ENCODE results near the gene SCTR. TPM values are rescaled to one million over a fixed set of nuclear protein-coding genes. Genes with fewer than 3 reads are reported as not detected.
A peak's percentile ranks its signal among the peaks of the same experiment; 100 is the strongest.

Gene SCTR
- total RNA-seq, 1 experiment from 2014 or later = not detected

GRCh38 chr2:119523383-119523951, 816 bp downstream of the SCTR start:
- no peak for DNase-seq (ENCODE audit: low read depth)

DNA sequence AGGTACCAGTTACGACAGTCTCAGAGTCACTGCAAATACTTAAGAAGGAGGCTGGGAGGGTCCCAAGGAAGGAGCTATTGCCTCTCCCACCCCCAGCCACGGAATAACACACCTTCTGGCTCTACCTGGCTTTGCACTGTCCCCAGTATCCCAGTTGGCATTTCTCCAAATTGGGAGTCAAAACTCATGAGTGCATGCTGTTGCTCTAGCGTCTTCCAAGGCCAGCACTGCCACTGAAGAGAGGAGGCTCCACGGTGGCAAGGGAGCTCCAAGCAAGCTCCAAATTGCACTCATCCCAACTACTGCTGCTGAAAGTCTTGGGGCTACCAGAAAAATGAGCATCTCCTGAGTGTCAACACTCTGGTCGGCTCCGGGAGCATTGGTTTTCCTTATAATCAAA, 1.6 kb downstream of the SCTR start:
- DNase-seq (ENCODE audit: low read depth) = no peak

DNA sequence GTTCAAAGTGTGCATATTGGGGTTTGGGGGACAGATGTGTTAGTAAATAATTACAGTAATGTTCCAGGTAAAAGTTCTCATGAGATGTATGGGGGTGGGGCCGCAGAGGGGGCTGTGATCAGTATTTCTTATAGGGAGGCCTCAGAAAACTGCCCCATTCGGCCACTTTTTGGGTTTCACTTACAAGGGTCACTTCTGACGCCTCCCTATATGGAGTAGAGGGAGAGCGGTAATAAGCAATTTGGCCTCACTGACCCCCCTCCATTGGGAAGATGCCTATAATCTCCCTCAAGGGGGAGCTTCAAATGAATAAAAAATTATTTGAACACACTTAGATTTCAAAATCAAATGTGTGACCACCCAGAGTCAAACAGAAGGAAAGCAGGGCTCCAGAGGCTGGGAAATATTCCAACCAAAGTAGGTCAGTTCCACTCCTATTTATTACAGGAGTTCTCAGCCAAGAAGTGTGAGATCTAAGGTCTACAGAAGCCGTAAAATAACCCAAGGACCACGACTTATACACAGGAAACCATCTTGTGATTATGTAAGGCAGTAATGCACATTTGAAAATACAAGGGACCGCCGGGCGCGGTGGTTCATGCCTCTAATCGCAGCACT, 2.7 kb downstream of the SCTR start:
- no peak for DNase-seq (ENCODE audit: low read depth)

- DNase-seq (ENCODE audit: low read depth) = no peak
Observed at GRCh38 chr2:119520696-119521432, 3.4 kb downstream of the SCTR start.

GRCh38 chr2:119519057-119519408, 5.2 kb downstream of the SCTR start:
- no peak for DNase-seq (ENCODE audit: low read depth)

DNA sequence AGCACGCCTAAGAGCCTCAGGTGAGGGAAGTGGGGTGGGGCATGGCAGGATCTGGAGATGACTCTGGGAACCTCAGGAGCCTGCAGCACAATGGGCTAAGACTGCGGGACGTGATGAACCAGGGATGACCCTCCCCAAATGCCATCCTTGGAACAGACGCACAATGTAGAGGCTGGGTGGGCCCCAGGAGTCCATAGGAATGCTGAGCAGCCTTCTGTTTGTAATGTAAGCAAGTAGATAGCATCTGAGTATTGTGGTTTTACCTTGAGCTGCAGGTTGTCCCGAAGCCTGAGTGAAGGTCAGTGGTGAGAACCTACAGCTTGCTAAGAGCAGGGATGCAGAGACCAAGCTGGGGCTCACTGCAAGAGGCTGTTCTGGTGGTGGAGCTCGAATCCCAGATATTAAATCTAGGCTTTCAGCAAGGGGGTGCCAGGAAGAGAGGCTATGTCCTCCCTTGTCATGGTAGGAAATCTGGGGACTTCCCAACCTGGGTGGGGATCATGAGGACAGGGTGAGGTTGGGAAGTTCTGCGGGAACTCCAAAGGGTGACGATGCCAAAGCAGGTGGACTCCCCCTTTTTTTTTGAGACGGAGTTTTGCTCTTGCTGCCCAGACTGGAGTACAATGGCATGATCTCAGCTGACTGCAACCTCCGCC, 5.8 kb downstream of the SCTR start:
- no peak for DNase-seq (ENCODE audit: low read depth)

DNA sequence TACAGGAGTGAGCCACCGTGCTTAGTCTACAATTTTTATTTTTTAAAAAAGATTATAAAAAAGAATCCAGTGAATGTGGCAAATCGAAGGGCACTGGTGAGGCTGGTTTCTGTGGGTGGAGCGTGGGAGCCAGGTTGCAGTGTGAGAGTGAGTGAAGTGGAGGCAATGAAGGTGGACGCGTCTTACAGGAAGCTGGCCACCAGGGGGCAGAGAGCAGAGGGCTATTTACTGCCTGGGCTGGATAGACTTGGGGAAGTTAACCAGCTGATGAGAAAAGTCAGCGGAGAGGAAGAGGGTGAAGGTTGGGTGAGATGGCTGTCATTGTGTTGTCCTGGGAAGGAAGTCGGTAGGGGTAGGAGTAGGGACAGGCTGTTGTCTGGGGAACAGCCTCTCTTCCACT, 6.8 kb downstream of the SCTR start:
- peak; percentile 25 for DNase-seq (ENCODE audit: low read depth)

DNA sequence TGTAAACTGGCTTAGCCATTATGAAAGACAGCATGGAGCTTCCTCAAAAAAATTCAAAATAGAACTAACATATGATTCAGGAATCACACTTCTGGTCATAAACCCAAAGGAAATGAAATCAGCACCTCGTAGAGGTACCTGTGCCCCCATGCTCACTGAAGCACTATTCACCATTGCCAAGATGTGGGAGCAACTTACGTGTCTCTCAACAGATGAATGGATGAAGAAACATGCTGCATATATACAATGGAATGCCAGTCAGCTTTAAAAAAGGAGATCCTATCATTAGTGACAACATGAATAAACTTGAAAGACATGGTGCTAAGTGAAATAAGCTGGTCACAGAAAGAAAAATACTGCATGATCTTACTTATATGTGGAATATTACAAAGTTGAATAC, 8.2 kb downstream of the SCTR start:
- no peak for DNase-seq (ENCODE audit: low read depth)

DNA sequence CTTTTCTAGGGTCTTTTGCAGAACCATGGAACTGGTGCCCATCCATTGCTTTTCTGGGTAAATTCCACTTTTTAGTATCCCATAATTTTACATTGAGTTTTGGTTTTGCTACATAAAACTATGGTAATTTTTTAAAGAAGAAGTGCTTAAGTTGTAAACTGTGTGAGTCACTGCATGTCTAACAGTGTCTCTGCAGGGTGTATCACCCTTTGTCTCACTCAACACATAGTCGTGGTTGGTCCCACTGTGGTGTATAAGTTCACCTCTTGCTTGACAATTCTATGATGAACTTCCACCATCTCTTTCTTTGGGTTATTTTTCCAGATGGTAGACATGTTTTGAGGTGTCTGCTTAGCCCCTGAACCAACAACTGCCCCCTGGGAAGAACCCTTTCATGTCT, 10.5 kb downstream of the SCTR start:
- DNase-seq (ENCODE audit: low read depth) = no peak

DNA sequence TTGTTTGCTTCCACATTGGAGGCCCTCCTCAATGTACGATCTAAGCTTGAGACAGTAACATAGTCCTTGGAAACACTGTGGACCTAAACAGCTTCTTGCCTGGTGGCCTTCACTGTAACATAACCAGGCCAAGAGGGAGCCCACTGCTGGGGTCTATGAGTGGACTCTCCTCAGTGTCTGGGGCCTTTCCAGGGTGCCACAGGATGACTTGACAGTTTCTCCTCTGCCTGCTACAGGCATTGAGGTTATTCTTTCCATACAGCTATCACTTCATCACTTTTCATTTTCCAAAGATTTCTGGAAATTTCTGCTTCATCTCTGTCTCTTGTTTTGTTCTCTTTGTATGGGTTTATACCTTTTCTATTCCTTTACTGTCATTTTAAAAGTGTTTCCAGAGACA, 11.3 kb downstream of the SCTR start:
- no peak for DNase-seq (ENCODE audit: low read depth)

- DNase-seq (ENCODE audit: low read depth) = no peak
Observed at GRCh38 chr2:119511989-119512388, 12.3 kb downstream of the SCTR start.

GRCh38 chr2:119508756-119509155, 15.5 kb downstream of the SCTR start:
- no peak for DNase-seq (ENCODE audit: low read depth)

DNA sequence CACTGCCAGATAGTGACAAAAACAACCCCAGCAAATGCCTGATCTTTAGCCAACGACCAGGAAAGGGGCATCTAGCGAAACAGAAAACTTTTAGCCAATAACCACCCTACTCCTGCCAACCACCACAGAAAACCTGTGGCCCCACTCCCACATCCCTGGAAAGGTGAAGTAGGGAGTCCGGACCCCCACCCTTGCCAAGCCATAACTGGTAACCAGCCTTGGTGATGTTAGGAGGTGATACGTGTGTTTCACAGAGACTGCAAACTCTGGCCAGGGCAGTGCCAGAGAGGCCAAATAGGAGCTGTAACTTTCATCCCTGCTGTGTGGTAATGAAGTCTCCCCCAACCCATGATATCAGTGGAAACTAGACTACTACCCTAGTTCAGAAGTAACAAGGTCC, 27.6 kb downstream of the SCTR start:
- DNase-seq (ENCODE audit: low read depth) = no peak

GRCh38 chr2:119495948-119496347, 28.3 kb downstream of the SCTR start:
- DNase-seq (ENCODE audit: low read depth) = no peak

DNA sequence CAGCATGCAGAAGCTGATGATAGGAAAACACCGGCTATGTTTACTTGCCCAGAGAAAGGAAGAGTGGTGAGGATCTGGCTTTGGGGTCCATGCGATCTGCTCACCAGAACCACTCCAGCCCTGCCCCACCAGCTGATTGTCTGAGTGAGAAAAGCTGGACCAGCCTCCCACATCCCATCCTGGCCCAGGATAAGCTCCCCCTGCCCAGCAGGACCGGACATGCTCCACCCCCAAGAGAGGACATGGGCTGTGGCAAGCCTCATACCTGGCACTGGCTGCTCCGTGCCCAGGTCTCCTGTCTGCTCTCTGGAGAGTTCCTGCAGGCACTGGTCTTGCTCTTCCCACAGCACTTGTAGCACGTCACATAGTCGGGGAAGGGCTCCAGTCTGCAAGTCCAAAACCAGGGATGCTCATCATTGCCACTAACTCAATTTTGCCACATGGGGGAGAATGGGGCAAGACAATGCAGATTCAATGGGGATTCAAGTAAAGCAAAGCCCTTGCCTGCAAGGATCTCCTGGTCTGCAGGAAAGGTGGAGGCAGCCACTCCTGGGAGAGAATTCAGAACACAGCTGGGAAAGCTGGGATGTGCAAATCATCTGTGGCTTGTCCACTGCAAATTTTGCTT, 30.0 kb downstream of the SCTR start:
- DNase-seq (ENCODE audit: low read depth) = peak; percentile 3

- peak; percentile 64 for DNase-seq (ENCODE audit: low read depth)
Observed at GRCh38 chr2:119491776-119492525, 32.3 kb downstream of the SCTR start.

- no peak for DNase-seq (ENCODE audit: low read depth)
Observed at GRCh38 chr2:119490653-119491195, 33.6 kb downstream of the SCTR start.

- DNase-seq (ENCODE audit: low read depth) = no peak
Observed at GRCh38 chr2:119490106-119490505, 34.2 kb downstream of the SCTR start.

- no peak for DNase-seq (ENCODE audit: low read depth)
Observed at GRCh38 chr2:119489232-119489952, 34.9 kb downstream of the SCTR start.

Measured in LHCN-M2 (cell line).